NCI-H345 (cell line): ENCODE data around the gene LPCAT2.

Source experiments
- DNase-seq: peaks from one replicate; lab custom pipeline; 2025; lab: John Stamatoyannopoulos, UW

The LPCAT2 gene

DNA sequence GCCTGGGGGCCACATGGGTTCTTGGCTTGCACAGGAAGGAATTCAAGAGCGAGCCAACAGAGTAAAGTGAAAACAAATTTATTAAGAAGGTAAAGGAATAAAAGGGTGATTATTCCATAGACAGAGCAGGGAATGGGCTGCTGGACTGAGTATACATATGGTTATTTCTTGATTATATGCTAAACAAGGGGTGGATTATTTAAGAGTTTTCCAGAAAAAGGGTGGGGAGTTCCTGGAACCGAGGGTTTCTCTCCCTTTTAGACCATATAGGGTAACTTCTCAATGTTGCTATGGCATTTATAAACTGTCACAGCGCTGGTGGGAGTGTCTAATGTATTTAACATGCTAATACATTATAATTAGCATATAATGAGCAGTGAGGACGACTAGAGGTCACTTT, 27.8 kb upstream of the LPCAT2 start:
- no peak for DNase-seq

DNA sequence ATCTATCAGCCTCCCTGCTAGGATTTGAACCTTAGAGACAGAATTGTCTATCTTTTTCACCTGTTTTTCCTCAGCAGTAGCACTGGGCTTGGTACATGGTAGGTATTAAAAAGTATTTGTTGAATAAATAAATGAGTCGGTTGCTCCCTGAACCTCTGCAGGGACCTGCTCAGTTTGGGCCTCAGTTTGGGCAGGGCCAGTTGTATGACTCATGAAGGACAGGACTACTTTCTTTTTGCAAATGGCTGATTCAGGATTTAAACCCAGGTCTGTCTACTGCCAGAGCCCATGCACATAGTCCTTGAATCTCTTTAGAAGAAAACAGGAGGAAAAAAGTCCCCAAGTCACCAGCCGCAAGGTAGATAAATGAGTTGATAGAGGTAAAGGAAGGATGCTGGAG, 26.8 kb upstream of the LPCAT2 start:
- DNase-seq: no peak

DNA sequence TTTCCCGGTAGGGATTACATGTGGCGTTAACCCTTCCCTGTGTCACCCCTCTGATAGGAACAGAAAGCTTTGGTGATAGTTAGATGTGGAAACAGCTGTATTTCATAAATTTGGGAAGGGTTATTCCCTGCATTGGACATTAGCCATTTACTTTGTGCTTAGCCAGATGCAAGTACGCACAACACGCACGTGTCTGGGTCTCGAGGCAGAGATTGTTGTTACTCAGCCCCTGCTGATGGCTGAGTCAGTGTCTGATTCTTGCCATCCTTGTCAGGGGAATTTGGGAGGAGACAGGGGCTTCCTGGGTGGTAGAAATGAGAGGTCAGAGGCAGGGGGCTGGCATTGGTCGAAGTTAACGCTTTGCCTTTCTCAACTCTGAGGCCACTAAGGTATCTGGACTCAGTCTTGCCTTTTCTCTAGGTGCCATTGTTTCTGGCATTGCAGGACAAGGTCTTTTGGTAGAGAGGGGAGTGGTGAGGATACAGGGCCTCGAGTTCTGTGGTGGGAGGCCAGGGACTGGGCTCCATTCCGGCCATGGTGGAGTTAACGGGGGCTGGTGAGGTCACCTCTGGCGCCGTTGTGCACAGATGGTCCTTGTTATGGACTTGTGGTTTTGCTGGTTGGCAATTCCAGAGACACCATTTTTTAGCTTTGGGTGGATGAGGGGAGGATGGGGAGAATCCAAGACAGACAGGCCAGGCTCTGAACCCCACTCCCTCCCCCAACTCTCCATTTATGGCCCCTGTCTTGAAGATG, 21.6 kb upstream of the LPCAT2 start:
- DNase-seq: no peak

DNA sequence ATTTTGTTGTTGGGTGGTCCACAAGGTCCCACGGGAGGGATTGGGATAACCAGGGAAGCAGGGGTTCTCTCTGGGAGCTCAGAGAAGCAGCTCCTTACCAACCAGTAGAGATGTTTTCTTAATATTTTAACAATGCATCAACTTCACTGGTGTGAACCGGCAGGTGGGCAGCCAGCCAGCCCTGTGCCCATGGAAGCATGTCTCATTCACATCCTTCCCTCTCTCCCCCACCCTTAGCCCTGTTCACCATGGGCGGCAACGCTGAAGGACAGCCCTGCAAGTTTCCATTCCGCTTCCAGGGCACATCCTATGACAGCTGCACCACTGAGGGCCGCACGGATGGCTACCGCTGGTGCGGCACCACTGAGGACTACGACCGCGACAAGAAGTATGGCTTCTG, 20.6 kb upstream of the LPCAT2 start:
- DNase-seq: no peak

DNA sequence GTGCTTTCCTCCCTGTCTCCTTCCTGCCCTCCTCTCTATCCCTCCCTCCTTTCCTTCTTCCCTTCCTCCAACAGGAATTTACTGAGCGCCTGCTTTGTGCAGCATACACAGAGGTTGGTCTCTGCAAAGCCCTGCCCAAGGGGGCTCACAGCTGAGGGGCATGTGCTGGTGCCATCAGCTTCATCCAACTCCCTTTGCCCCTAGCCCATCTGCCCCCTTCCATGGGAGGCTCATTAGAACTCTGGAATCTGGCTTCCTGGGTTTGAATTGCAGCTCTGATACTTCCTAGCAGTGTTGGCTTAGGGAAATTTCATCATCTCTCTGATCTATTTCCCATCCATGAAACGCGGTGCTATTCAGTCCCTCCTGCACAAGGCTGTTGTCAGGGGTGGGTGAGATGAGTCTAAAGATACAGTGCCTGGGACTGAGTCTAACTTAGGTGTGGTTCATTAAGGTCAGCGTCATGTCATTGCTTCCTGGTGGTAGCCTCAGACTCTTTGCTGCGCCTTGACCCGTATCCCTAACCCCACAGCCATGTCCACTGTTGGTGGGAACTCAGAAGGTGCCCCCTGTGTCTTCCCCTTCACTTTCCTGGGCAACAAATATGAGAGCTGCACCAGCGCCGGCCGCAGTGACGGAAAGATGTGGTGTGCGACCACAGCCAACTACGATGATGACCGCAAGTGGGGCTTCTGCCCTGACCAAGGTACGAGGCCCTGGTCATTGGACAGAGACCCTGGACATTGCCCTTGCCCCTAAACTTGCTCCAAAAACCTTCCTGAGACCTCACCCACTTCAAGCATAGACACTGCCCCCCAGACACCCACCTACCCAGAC, 19.5 kb upstream of the LPCAT2 start:
- no peak for DNase-seq

DNA sequence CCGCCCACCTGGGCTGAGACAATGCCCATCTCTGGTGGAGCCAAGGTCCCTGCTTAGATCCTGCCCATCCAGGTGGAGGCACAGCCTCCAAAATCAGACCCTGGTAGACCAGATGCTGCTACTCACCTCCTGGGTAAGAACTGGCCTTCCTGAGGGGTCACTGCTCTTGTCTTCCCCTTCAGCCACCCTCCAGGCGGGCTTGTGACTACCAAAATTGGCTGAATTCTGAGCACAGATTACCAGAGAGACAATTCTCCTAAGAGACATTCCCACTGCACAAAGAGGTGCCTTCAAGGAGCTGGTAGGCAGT, 19.0 kb upstream of the LPCAT2 start:
- no peak for DNase-seq

DNA sequence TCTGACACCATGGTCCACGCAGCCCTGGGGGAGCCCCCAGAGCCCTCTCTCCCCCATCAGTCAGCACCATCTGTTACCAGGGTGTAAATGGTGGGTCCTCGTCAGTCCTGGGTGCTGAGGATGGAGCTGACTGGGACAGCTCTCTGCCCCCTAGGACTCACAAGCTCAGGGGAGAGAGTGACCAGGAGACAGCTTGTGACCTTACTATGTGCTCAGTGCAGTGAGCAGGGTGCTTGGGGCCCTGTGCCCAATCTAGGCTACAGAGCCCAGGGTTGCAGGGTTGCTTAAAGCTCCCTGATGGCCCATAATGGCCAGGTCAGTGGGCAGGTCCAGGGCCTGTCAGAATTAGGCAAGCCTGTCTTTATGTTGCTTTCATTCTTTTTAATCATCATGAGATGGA, 18.6 kb upstream of the LPCAT2 start:
- DNase-seq: no peak

DNA sequence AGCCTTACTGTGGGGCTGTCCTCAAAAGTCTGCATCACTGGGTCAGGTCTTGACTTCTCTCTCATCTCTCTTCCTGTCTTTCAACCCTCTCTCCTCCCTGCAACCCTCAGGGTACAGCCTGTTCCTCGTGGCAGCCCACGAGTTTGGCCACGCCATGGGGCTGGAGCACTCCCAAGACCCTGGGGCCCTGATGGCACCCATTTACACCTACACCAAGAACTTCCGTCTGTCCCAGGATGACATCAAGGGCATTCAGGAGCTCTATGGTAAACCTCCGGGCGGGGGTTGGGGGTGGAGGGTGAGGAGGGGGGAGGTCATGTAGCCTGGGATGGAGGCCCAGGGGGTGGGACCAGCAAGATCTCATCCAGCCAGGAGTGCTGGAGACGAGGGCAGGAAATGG, 17.2 kb upstream of the LPCAT2 start:
- DNase-seq: no peak

DNA sequence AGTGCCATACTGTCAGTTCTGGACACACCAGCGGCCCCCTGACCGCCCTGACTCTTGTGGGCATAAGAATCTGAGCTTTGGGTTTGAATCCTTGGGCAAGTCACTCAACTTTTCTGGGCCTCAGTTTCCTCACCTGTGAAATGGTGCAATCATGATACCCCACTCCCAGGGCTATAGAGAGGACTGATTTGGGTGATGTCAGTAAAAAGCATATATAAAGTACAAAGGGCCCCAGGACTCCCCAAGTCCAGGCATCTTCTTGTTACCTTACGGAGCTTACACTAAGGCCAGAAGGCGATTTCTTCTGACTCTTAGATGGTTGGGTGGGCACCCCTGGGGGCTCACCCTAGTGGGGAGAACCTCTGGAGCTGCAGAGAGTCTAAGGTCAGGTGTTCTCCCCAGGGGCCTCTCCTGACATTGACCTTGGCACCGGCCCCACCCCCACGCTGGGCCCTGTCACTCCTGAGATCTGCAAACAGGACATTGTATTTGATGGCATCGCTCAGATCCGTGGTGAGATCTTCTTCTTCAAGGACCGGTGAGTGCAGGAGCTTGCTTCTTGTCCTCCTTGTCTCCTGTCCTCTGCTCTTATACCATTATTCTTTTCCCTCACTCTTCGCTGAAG, 16.0 kb upstream of the LPCAT2 start:
- no peak for DNase-seq

DNA sequence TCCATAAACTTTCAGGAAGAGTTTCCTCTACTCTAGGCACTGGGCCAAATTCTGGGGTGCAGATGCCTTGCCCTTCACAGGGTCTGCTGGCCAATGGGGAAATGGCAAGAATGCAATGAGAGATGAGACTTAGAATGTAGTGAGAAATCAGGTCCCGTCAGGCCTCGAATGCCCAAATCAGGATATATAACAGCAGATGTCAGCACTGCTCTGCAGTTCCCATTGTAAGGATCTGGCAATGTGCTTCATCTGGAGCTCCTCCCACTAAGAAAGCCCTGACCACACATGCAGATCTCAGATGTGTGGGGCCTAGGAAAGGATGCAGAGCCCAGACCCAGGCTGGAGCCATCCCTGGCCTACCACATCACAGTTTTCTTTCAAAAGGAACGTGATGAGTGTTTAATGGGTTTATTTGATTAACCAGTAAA, 13.9 kb upstream of the LPCAT2 start:
- DNase-seq: no peak

DNA sequence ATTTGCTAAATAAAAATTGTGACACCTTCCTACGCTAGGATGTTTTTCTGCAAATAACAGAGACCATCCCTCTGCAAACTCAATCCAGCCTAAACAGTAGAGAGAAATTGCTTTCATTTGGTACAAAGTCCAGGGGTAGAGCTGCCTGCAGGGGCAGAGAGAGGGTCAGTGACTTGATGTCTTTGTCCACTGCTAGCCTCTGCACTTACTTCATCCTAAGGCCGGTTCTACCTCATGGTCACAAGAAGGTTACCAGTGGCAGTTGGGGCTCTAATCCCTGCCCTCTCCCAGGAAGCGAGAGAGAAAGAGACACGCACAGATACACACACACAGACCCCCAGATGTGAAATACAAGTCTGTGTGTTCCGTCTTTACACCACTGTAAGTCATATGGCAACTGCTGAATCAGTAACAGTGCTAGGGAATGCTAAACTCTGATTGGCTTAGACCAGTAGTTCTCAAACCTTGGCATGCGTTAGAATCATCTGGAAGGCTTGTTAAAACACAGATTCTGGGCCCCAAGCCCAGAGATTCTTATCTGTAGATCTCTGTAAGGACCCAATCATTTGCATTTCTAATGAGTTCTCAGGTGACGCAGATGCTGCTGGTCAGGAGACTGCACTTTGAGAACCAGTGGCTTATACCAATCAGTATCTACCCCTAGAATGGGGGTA, 13.1 kb upstream of the LPCAT2 start:
- DNase-seq: no peak

DNA sequence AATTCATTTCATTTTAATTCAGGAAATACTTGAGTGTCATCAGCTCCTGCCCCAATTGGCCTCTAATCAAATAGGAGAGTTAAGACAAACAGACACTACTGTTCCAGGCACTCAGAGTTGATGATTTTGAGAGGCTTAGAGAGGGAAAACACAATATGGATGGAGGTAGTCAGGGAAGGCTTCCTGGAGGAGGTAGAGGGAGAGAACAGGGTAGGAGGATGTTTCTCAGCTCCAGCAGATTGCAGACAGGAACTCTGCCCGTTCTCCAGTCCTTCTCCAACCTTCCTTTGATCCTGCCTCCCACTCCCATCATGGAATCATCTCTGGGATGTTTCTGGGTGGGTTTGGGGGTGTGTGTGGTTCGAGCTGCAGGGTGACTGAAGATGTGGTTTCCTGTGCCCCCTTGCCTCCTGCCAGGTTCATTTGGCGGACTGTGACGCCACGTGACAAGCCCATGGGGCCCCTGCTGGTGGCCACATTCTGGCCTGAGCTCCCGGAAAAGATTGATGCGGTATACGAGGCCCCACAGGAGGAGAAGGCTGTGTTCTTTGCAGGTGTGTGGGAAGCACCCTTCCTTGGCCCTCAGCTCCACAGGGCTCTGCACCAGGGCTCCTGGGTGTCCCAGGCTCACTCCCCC, 12.2 kb upstream of the LPCAT2 start:
- DNase-seq: no peak

DNA sequence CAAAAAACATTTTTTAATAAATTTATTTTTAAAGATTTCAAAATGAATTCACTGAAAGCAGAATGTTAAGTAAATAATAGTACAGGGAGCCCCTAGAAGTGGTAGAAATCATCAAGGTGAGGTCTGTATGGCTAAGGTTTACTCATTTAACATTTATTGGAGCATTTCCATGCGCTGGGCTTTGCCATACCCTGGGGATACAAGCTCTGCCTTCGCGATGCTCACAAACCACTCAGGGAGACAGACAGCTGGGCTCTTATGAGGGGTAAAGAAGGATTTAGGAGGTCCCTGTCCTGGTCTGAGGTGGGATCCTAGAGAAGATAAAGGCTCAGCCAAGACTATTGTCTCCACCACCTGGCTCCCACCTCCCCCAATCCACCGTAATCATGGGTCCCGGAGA, 11.3 kb upstream of the LPCAT2 start:
- no peak for DNase-seq

DNA sequence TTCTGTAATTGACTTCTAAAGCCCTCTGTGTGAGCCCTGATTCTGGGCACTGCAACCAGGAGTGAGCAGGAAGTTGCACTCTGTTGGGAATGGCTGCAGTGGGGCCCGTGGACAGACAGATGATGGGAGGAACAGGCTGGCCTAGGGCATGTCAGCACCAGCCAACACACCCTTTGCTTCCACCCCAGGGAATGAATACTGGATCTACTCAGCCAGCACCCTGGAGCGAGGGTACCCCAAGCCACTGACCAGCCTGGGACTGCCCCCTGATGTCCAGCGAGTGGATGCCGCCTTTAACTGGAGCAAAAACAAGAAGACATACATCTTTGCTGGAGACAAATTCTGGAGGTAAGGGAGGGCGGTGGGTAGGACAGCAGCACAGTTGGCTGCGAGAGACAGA, 10.8 kb upstream of the LPCAT2 start:
- DNase-seq: no peak

DNA sequence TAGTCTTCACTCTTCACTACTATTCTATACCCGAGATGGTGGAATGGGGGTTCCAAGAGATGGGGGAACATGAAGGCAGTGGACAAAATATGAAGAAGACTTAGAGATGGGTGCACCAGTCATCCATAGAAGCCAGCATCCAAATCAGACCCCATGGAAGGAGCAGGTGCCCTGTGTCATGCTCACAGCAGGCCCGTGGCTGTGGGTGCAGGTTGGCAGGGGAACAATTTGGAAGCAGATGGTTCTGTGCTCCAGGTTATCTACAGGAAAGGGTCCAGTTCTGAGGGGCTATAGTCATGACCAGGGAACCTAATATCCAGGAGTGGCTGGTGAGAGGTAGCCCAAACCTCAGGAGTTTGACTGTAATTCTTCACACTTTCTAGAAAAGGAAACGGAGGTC, 9.6 kb upstream of the LPCAT2 start:
- DNase-seq: no peak

DNA sequence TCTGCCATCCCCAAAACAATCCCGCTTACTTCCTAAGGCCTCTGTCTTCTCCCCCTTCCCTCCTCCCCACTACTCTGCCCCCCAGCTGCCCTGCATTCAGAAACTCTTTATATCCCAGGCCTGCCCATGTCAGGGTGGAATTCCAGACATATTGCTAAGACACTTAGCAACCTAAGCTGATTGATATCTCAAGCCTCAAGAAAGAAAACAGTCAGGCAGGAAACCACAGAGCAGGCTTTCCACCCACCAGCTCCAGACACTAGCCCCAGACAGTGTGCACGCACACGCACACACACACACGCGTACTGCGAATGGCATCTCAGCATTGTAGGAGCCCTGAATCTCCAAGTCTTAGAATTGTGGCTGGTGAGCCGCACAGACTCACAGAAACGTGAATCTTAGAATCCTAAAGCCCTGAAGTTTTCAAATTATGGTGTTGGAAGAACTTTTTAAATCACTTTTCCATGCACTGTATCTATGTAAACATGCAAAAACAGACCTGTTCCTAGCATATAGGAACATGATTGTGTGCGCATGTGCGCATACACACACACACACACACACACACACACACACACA, 8.8 kb upstream of the LPCAT2 start:
- DNase-seq: no peak

DNA sequence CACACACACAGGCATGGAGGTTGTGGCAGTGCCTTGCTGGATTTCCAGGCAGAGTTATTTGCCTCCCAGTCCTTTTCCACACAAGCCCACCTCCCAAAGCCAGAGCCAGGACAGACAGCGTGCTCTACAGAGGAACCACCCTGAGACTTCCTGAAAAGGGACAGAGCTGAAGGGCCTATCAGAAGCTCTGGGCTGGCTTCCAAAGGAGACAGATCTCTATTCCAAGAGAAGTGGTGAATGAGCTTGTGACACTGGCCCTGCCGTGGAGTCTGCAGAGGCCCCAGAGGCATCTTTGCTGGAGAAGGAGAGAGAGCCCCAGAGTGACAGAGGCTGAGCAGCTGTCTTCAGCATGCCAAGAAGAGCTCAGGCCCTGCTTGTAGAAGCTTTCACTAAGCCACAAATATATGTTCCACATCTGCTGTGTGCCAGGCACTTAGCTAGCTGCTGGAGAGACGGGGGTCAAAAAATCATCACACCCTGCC, 8.3 kb upstream of the LPCAT2 start:
- DNase-seq: no peak

DNA sequence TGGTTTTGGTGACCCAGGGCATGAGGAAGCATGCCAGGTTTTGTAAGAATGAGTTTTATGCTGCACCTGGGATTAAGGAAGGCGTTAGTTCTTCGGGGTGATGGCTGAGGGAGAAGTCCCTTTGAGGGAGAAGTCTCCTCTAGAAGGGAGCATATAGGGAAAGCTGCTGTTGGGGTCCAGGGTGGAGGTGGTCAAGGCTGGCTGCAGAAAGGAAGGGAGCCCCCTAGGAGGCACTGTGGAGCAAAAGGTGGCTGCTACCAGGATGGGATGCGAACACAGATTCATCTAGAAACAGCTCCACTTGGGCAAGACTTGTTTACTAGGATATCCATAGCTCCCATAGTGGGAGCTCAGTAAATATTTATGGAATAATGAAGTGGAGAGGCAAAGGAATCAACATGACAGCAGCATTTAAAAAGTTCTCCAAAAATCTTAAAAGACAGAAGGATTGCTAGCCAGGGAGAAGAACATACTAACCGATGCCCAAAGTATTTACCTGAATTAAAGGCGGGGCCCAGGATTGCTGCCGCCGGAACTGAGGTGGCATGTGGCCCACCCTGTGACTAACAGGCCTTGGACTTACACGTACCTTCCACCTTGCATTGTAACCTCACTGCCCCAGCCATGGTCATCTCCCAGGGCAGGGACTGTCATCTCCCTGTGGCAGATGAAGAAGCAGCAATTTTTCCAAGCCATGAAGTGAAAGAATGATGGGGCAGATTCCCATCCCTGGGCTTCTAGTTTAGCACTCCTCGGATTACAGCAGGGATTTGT, 7.1 kb upstream of the LPCAT2 start:
- no peak for DNase-seq

DNA sequence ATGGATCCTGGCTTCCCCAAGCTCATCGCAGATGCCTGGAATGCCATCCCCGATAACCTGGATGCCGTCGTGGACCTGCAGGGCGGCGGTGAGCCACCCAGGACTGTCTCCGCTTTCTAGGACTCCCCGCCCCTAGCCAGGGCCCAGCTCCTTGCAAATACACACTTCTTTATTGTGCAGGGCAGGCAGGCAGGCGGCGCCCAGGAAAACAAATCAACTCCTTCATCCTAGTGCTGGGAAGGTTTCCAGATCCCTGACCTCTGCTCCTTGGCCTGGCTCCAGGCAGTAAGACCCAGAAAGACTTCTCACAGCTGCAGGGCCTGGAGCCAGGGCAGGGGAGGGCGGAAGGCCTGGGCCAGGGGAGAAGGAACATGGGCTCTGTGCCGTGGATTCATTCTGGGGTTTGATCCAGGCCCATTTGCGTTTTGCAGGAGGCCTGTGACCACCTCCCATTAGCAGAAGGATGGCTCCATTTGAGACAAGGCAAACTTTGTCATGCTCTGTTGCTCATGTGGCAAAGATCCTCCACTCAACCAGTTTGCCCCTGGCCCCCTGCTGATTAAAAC, 6.0 kb upstream of the LPCAT2 start:
- peak; percentile 16 for DNase-seq

DNA sequence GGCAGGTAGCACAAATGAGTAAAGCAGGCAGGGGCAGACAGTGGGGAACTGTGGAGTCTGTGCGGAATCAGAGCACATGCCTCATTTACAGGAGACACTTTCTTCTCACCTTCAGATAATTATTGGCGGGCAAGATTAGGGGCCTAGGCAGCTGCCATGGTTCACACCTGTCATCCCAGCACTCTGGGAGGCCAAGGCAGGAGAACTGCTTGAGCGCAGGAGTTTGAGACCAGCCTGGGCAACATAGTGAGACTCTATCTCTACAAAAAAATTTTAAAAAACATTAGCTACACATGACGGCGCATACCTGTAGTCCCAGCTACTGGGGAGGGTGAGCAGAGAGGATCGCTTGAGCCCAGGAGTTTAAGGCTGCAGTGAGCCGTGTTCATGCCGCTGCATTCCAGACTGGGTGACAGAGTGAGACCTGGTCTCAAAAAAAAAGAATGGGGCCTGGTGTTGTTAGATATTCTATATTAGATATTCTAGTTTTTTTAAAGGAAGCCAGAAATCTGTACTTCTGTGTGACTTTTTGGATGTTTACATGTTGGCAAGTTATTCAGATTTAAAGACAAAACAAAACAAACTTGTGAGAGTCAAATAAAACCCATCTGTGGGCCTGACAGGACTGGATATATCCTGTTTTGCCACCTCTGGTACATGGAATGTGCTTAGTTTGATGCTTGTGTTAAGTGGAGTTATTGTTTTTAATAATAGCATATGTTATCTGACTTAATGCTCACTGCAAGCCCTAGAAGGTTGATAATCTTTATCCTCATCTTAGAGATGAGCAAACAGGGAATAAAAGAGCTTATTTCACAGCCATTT, 4.9 kb upstream of the LPCAT2 start:
- no peak for DNase-seq
